Activated CD4-positive, alpha-beta memory T cell treated with anti-CD3 and anti-CD28 coated beads, Interleukin-2, amount 10 ng/mL, durations not matched to agents 7 days and 5 days (primary cell): ENCODE measurements around the gene ADGRA3. TPM values are rescaled to one million over a fixed set of nuclear protein-coding genes. Genes with fewer than 3 reads are reported as not detected.
A peak's percentile ranks its signal among the peaks of the same experiment; 100 is the strongest.

ENCODE experiments used
- CTCF ChIA-PET: fragments of 350-600 bp; sonication (Branson Sonifier 250); formaldehyde crosslinking; loops from one replicate; lab custom pipeline; 2021; ENCODE audit warnings: antibody characterized with exemption, inconsistent platforms; lab: Charles Lee
- POLR2A ChIA-PET: fragments of 350-600 bp; sonication (Branson Sonifier 250); formaldehyde crosslinking; loops from one replicate; lab custom pipeline; 2021; ENCODE audit warnings: antibody characterized with exemption; lab: Charles Lee
- DNase-seq: peaks from one replicate; pipeline ENCODE4 v3.0.0-alpha.2; 2020
- H3K27ac Mint-ChIP-seq: one replicate; pipeline ENCODE4 v1.8.0; 2021; ENCODE audit warnings: mild to moderate bottlenecking, mixed read lengths
- H3K27me3 Mint-ChIP-seq: one replicate; pipeline ENCODE4 v1.8.0; 2021; ENCODE audit warnings: mixed read lengths
- H3K36me3 Mint-ChIP-seq: one replicate; pipeline ENCODE4 v1.8.0; 2021; ENCODE audit warnings: low read depth, mixed read lengths
- H3K4me1 Mint-ChIP-seq: one replicate; pipeline ENCODE4 v1.8.0; 2021; ENCODE audit warnings: mixed read lengths
- H3K4me3 Mint-ChIP-seq: one replicate; pipeline ENCODE4 v1.8.0; 2021; ENCODE audit warnings: mild to moderate bottlenecking, mixed read lengths
- H3K9me3 Mint-ChIP-seq: one replicate; pipeline ENCODE4 v1.8.0; 2021; ENCODE audit warnings: mixed read lengths
- total RNA-seq, 2 experiments: library from RNA; stranded (reverse); gene quantifications; one replicate each; pipeline ENCODE4 v1.2.3, GENCODE V29; 2021

Gene ADGRA3
- under 1 TPM; 0.18 to 0.50 TPM for total RNA-seq

DNA sequence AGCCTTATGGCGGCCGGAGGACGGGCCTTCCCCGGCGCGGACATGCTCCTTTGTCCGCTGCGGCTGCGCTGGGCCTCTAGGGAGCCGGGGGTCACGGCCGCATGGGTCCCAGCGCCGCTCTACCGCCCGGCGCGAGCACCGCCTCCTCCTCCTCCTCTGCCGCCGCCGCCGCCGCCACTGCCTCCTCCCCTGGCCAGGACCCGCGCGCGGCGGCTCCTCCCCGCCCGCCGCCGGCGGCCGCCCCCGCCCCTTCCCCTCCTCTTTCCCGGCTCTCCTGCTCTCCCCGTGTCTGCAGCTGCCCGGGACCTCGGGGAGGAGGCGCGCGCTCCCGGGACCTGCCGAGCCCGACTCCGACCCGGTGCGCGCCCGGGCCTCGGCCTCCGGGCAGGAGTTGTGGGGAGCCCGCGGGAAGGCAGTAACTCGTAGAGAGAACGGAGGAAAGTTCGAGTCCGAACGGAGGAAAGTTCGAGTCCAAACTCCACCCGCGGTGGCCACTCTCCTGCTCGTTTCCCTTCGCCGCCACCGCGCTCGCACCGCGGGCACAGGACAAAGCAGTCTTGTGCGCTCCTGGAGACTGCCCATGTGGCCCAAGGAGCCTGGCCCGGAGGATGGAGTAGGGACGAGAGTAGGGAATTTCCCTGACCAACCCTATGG, at the start of gene ADGRA3:
TSS of gene ADGRA3 (minus strand) at position 179 of the 654 bp plus-strand sequence. CDS start 282 bp downstream, outside the sequence.
- H3K36me3 Mint-ChIP-seq, result peaks cover 3% of the 10 kb centered on the region
- H3K9me3 Mint-ChIP-seq, result no peaks in the 10 kb centered on the region
- H3K27me3 Mint-ChIP-seq, result peaks cover 24% of the 10 kb centered on the region
- no peak within 1 kb of the TSS for H3K27ac Mint-ChIP-seq
- POLR2A ChIA-PET, result no interaction called here
- CTCF ChIA-PET, result no interaction called here
- peaks cover 4% of the 10 kb centered on the region for H3K4me1 Mint-ChIP-seq
- no peak for DNase-seq
- H3K4me3 Mint-ChIP-seq, result peak within 1 kb of the TSS; percentile 64

DNA sequence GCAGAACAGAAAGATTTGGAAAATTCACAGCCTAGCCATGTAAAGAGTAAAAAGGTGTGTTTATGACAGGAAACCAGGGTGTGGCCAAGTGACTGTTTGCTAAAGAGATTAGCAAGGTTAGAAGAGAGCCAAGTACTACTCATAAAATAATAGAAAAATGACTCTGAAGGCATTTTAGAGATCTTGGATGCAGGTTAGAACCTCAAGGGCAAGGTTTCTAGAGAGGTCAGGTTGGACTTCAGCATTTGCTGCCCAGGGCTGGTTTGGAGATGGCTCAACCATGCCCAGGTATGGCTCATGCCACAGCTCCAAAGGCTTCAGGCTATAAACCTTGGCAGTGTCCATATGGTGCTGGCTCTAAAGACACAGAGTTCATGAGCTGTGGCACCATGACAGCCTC, 40.6 kb upstream of the ADGRA3 start:
- Mint-ChIP-seq H3K36me3 (no peaks in the 10 kb centered on the region), H3K4me1 (no peaks in the 10 kb centered on the region), H3K27ac (no peak overlapping the region), H3K9me3 (no peaks in the 10 kb centered on the region), H3K27me3 (no peaks in the 10 kb centered on the region), H3K4me3 (no peak overlapping the region)
- POLR2A ChIA-PET, result no interaction called here
- CTCF ChIA-PET, result no interaction called here
- DNase-seq, result no peak

GRCh38 chr4:22554670-22555069, 38.8 kb upstream of the ADGRA3 start:
- H3K36me3 Mint-ChIP-seq, result no peaks in the 10 kb centered on the region
- ChIA-PET POLR2A (no interaction called here), CTCF (no interaction called here)
- no peak for DNase-seq
- H3K27me3 Mint-ChIP-seq, result no peaks in the 10 kb centered on the region
- H3K4me1 Mint-ChIP-seq, result no peaks in the 10 kb centered on the region
- peaks cover 4% of the 10 kb centered on the region for H3K9me3 Mint-ChIP-seq
- H3K4me3 Mint-ChIP-seq, result no peak overlapping the region
- H3K27ac Mint-ChIP-seq, result no peak overlapping the region

DNA sequence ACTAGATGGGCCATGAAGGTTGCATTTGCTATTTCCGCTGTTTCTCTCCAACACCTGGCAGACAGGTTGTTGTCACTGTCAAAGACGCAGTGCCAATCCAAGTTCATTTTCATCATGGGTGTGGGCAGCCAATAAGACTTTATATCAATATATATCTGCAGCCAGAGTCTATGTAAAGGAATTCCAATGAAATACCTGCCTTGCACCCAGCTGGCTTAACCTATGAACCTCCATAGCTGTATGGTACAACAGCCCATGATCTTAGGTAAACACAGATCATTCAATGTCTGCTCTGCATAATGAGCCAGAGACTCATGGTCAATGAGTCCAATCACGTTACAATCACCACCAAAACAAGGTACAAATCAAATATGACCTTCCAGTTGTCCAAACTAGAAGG, 37.7 kb upstream of the ADGRA3 start:
- Mint-ChIP-seq H3K36me3 (no peaks in the 10 kb centered on the region), H3K4me3 (no peak overlapping the region), H3K4me1 (no peaks in the 10 kb centered on the region), H3K27me3 (no peaks in the 10 kb centered on the region), H3K27ac (no peak overlapping the region), H3K9me3 (peaks cover 4% of the 10 kb centered on the region)
- CTCF ChIA-PET, result no interaction called here
- no peak for DNase-seq
- POLR2A ChIA-PET, result no interaction called here

GRCh38 chr4:22552812-22553211, 36.9 kb upstream of the ADGRA3 start:
- H3K4me1 Mint-ChIP-seq, result no peaks in the 10 kb centered on the region
- H3K27me3 Mint-ChIP-seq, result no peaks in the 10 kb centered on the region
- H3K4me3 Mint-ChIP-seq, result no peak overlapping the region
- H3K27ac Mint-ChIP-seq, result no peak overlapping the region
- DNase-seq, result no peak
- peaks cover 5% of the 10 kb centered on the region for H3K9me3 Mint-ChIP-seq
- ChIA-PET POLR2A (no interaction called here), CTCF (interaction anchor here (0.6 kb wide), 1 partner anchor 13 kb away, joined by 3 read pairs; no protein-coding TSS in a partner anchor)
- no peaks in the 10 kb centered on the region for H3K36me3 Mint-ChIP-seq

- H3K36me3 Mint-ChIP-seq, result no peaks in the 10 kb centered on the region
- ChIA-PET CTCF (no interaction called here), POLR2A (no interaction called here)
- no peaks in the 10 kb centered on the region for H3K27me3 Mint-ChIP-seq
- H3K4me1 Mint-ChIP-seq, result no peaks in the 10 kb centered on the region
- no peak for DNase-seq
- H3K27ac Mint-ChIP-seq, result no peak overlapping the region
- peaks cover 12% of the 10 kb centered on the region for H3K9me3 Mint-ChIP-seq
- H3K4me3 Mint-ChIP-seq, result no peak overlapping the region
These were observed 35.7 kb upstream of the ADGRA3 start for GRCh38 chr4:22551550-22551949.

GRCh38 chr4:22546299-22546698, 30.4 kb upstream of the ADGRA3 start:
- Mint-ChIP-seq H3K4me1 (no peaks in the 10 kb centered on the region), H3K9me3 (peaks cover 20% of the 10 kb centered on the region), H3K27me3 (no peaks in the 10 kb centered on the region), H3K4me3 (no peak overlapping the region), H3K27ac (no peak overlapping the region), H3K36me3 (no peaks in the 10 kb centered on the region)
- ChIA-PET POLR2A (no interaction called here), CTCF (no interaction called here)
- DNase-seq, result no peak

DNA sequence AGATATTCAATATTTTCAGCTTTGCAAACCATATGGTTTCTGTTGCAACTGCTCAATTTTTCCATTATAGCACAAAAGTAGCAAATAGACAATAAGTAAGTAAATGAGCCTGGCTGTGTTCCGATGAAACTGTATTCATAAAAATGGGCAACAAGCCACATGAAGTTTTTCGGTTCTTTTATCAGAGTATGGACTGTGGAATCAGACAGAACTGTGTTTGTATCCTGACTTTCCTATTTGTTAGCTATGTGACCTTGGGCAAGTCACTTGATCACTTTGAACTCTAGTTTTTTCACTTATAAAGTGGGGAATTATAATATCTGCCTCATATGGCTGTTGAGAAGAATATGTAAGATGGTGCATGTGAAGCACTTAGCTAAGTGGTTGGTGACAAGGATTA, 23.4 kb upstream of the ADGRA3 start:
- no peaks in the 10 kb centered on the region for H3K4me1 Mint-ChIP-seq
- H3K4me3 Mint-ChIP-seq, result no peak overlapping the region
- no peak overlapping the region for H3K27ac Mint-ChIP-seq
- ChIA-PET POLR2A (no interaction called here), CTCF (interaction anchor here (0.6 kb wide), 1 partner anchor 1904 kb away, joined by 3 read pairs; no protein-coding TSS in a partner anchor)
- peaks cover 8% of the 10 kb centered on the region for H3K9me3 Mint-ChIP-seq
- no peaks in the 10 kb centered on the region for H3K27me3 Mint-ChIP-seq
- no peaks in the 10 kb centered on the region for H3K36me3 Mint-ChIP-seq
- DNase-seq, result no peak

GRCh38 chr4:22537864-22538263, 22.0 kb upstream of the ADGRA3 start:
- Mint-ChIP-seq H3K9me3 (peaks cover 13% of the 10 kb centered on the region), H3K27ac (no peak overlapping the region), H3K36me3 (no peaks in the 10 kb centered on the region), H3K4me1 (no peaks in the 10 kb centered on the region), H3K4me3 (no peak overlapping the region), H3K27me3 (no peaks in the 10 kb centered on the region)
- no peak for DNase-seq
- ChIA-PET CTCF (no interaction called here), POLR2A (no interaction called here)

- Mint-ChIP-seq H3K4me1 (no peaks in the 10 kb centered on the region), H3K36me3 (no peaks in the 10 kb centered on the region), H3K27ac (no peak overlapping the region), H3K27me3 (no peaks in the 10 kb centered on the region), H3K9me3 (peaks cover 25% of the 10 kb centered on the region), H3K4me3 (no peak overlapping the region)
- no peak for DNase-seq
- CTCF ChIA-PET, result no interaction called here
- POLR2A ChIA-PET, result no interaction called here
These were observed 18.5 kb upstream of the ADGRA3 start for GRCh38 chr4:22534374-22534773.

DNA sequence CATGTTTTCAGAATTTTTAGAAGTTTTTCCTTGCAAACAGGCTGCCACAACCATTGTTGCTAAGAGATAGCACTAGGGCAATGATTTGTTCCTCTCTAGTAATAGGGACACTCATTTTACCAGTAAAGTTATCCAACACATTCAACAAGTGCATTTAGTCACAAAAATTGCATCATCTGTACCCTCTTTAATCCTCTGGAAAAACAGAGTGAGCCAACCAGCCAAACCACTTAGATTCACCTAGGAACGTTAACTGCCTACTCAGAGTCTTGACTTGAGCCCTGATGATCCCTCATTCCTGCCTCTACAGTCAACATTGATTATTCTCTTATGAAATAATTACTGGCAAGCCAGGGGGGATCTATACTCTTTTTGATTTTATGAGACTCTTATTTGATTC, 17.0 kb upstream of the ADGRA3 start:
- Mint-ChIP-seq H3K4me3 (no peak overlapping the region), H3K36me3 (no peaks in the 10 kb centered on the region), H3K27me3 (no peaks in the 10 kb centered on the region), H3K9me3 (peaks cover 28% of the 10 kb centered on the region), H3K27ac (no peak overlapping the region), H3K4me1 (no peaks in the 10 kb centered on the region)
- CTCF ChIA-PET, result no interaction called here
- DNase-seq, result no peak
- POLR2A ChIA-PET, result no interaction called here

DNA sequence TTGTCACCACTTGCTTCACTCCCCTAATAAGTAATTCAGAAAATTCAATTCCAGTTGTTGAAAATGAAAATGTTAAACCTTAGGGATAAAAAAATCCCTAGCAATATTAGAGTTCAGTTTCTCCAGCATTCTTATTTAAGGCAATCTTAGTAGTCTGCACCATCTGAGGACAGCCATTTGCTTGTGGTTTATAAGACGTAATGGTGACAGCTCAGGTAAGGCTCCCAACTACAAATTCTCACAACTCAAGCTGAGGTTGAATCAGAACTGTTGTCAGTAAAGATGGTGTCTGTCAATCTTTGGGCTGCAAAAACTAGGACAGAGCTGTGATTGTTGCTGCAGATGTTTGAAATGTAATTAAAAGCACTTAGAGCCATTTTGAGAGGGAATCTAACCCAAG, 16.3 kb upstream of the ADGRA3 start:
- no peak for DNase-seq
- peaks cover 31% of the 10 kb centered on the region for H3K9me3 Mint-ChIP-seq
- no peaks in the 10 kb centered on the region for H3K4me1 Mint-ChIP-seq
- ChIA-PET POLR2A (no interaction called here), CTCF (no interaction called here)
- H3K27ac Mint-ChIP-seq, result no peak overlapping the region
- no peak overlapping the region for H3K4me3 Mint-ChIP-seq
- no peaks in the 10 kb centered on the region for H3K27me3 Mint-ChIP-seq
- no peaks in the 10 kb centered on the region for H3K36me3 Mint-ChIP-seq

DNA sequence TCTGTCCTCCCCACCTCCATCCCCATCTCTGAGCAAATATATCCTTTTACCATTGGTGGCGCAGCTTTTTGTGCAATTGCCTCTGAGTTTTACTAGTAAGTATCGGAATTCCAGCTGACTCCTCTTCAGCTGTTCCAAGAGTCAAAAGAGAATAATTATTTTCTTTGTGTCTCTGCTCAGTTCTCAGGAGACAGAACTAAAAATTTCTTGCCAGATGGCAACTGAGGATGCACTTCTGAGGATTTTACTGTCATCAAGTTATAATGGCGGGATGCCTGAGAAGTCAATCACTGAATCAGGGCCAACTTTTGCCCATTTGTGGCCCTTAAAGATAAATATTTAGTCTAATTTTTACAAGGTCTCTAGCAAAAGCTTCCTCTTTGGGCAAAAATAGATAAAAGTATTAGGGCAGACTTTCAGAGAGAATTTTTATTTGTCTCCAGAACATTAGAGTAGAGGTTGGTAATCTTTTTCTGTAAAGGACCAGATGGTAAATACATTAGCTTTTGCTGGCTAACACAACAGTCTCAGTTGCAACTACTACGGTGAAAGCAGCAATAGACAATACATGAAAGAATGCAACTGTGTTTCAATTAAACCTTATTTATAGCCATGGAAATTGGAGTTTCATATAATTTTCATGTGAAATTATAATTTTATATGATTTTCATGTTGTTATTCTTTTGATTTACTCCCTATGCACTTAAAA, 15.6 kb upstream of the ADGRA3 start:
- Mint-ChIP-seq H3K9me3 (peaks cover 31% of the 10 kb centered on the region), H3K4me1 (no peaks in the 10 kb centered on the region), H3K36me3 (no peaks in the 10 kb centered on the region), H3K27ac (no peak overlapping the region), H3K4me3 (no peak overlapping the region), H3K27me3 (no peaks in the 10 kb centered on the region)
- ChIA-PET POLR2A (no interaction called here), CTCF (no interaction called here)
- DNase-seq, result no peak

GRCh38 chr4:22524895-22525294, 9.0 kb upstream of the ADGRA3 start:
- ChIA-PET POLR2A (no interaction called here), CTCF (no interaction called here)
- Mint-ChIP-seq H3K36me3 (no peaks in the 10 kb centered on the region), H3K9me3 (peaks cover 10% of the 10 kb centered on the region), H3K4me3 (no peak overlapping the region), H3K27ac (no peak overlapping the region), H3K27me3 (no peaks in the 10 kb centered on the region), H3K4me1 (no peaks in the 10 kb centered on the region)
- DNase-seq, result no peak
